Glomerular visceral epithelial cell (primary cell): ENCODE results near the gene MAP3K3.

Experiments used
- DNase-seq: peaks from one replicate; pipeline ENCODE4 v3.0.0-alpha.2; 2016; ENCODE audit errors: extremely low spot score

Gene MAP3K3

GRCh38 chr17:63652106-63652505, 29.9 kb downstream of the MAP3K3 start:
- no peak for DNase-seq

GRCh38 chr17:63653050-63653449, 30.8 kb downstream of the MAP3K3 start:
- DNase-seq = no peak

DNA sequence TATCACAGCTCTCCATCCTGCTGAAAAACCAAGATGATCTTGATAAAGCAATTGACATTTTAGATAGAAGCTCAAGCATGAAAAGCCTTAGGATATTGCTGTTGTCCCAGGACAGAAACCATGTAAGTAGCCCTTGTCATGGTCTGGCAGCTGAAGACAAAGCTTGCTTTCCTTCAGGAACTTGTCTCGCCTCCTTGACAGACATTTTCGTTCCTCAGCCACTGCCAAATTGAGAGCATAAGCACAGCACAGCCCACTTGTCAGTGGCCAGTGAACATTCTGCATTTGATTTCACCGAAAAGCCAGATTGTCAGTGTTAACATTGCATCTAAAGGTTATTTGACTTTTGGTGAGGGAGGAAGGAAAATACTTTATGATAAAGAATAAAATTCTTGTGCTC, 35.6 kb downstream of the MAP3K3 start:
- DNase-seq = no peak

- DNase-seq = no peak
Observed at GRCh38 chr17:63658366-63658765, 36.1 kb downstream of the MAP3K3 start.

DNA sequence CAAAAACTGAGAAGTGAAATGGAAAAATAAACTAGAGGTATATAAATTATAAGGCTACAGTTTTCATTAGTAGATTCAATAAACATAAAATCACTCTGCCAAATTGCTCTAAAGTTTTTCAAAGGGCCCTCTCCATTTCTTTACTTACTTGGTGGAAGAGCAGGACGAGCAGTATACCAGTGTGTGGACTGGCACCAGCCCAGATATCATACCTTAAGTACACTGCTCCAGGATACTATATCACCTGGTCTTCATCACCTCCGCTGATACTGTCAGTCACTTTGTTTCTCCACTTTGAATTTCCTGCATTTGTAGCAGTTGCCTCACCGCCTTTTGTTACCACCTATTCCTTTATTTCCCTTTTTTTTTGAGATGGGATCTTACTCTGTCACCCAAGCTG, 37.6 kb downstream of the MAP3K3 start:
- no peak for DNase-seq

GRCh38 chr17:63665527-63666214, 43.5 kb downstream of the MAP3K3 start:
- DNase-seq = no peak

DNA sequence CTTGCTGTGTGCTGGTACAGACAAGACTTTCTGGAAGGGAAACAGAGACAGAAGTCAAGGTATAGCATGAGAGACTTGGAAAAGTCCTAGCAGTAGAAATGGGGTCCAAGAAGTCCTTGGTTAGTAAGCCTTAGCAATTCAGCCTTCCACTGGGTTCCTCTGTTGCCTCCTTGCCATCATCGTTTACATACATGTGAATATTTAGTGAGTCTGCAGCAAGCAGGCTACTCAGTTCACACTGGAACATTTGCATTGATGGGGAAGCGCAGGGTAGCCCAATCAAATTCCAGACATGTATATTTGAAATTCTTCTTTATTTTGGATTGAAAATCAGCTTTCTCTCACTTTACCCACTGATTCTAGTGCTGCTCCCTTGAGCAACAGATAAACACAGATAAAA, 50.6 kb downstream of the MAP3K3 start:
- DNase-seq = no peak

DNA sequence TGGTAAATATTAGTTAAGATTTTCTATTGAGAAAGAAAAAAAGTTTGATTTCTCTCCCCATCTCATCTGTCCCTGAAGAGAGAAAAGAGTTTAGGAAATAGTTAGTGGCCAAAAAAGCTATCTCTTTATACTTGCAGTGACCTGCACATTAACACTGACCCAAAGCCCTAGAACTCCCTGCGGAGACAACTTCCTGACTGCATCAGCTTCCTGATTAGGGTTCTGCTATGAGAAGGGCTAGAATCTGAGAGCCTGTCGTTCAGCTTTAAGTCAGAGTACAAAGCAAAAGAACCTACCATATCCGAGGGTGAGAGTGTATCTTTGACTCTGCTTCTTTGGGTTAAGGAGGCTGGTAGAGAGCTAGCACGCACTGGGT, 53.0 kb downstream of the MAP3K3 start:
- DNase-seq = no peak

DNA sequence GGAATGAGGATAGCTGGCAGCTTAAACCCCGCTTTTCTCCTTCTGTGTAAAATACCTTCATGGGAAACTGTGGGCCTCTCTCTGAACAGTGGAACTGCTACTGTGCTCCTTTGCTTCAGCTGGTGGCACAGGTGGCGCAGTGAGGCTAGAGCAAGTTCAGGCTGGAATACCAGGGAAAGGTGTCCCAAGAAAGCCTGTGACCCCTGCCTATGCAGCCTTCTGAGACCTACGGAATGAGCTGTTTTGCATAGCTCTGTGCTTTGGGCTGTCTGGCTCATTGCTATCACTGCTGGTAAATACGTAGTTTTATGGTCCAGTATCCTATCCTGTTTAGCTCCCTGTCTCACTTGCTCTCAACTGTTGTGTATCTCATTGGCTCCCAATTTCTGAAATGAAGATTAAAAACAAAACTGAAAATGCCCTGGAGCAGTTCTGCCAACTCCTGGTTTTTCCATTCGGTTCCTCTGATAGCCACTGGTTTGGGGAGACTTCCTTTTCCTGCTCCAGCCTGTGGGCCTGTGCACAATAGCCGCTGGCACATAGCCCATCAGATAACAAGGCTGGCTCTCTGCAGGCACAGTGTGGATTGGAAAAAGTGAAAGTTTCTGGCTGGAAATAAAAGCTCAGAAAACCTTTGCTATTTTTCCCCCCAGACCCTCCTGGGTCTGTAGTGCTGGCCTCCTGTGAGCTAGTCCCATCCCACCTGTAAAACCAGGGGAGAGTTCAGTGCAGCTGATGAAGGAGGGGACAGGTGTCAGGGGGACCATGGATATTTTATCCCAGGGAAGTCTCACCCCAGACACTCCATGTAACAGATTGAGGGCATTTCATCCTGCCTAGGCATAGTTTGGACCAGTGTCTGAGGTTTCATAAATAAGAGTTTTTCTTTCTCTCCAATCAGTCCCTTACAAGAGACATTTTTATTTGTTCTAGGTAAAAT, 53.7 kb downstream of the MAP3K3 start:
- DNase-seq = peak; percentile 85

- no peak for DNase-seq
Observed at GRCh38 chr17:63676584-63676983, 54.4 kb downstream of the MAP3K3 start.

GRCh38 chr17:63679214-63679613, 57.0 kb downstream of the MAP3K3 start:
- DNase-seq = no peak

- DNase-seq = no peak
Observed at GRCh38 chr17:63680700-63681099, 58.5 kb downstream of the MAP3K3 start.

GRCh38 chr17:63681530-63681929, 59.3 kb downstream of the MAP3K3 start:
- DNase-seq = no peak

DNA sequence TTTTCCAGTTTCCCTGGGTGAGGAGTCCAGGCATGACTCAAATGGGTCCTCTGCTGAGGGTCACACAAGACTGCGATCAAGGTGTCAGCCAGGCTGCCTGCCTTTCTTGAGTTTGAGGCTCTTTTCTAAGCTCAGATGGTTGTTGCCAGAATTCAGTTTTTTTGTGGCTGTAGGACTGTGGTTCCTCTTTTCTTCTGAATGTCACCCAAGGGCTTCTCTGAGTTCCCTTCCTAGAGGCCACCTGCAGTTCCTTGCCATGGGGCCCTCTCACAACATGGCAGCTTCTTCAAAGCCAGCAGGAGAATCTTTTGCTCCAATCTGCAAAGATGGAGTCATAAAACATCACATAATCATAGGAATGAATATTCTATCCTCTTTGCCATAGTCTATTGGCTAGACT, 60.2 kb downstream of the MAP3K3 start:
- DNase-seq = no peak

- DNase-seq = no peak
Observed at GRCh38 chr17:63682981-63683380, 60.8 kb downstream of the MAP3K3 start.

DNA sequence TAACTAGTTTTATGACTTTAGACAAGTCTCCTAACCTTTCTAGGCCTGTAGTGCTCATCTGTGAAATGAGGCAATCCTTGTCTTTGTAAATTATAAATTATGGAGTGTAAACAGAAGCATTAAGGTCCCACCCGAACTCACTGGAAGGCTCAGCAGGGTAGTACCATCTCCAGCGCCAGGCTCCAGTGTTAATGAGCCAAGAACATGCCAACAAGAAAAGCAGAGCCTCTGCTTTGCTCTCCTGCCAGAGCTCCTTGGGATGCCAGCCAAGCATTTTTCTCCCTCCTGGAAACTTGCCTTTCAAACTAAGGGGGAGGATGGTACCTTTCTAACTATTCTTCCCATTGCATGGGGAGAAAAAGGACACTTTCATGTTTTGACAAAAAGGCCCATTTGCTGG, 62.8 kb downstream of the MAP3K3 start:
- no peak for DNase-seq

DNA sequence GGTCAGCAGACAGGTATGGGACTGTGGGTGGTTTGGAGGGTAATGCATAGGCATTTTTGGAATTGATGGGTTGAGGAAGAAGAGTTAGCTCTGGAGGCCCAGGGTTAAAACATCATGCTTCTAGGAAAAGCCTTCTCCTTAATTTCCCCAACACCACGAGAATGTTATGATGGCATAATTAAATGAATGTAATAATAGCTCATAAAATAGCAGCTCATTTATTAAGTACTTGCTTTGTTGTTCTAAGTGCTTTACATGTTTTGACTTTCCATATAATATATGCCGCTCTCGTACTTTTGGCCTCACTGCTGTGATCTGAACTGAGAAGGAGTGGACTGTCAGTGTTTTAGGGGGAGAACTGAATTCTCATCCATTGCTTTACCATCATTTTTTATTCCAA, 63.4 kb downstream of the MAP3K3 start:
- DNase-seq = no peak

GRCh38 chr17:63686138-63686685, 64.0 kb downstream of the MAP3K3 start:
- DNase-seq = no peak

DNA sequence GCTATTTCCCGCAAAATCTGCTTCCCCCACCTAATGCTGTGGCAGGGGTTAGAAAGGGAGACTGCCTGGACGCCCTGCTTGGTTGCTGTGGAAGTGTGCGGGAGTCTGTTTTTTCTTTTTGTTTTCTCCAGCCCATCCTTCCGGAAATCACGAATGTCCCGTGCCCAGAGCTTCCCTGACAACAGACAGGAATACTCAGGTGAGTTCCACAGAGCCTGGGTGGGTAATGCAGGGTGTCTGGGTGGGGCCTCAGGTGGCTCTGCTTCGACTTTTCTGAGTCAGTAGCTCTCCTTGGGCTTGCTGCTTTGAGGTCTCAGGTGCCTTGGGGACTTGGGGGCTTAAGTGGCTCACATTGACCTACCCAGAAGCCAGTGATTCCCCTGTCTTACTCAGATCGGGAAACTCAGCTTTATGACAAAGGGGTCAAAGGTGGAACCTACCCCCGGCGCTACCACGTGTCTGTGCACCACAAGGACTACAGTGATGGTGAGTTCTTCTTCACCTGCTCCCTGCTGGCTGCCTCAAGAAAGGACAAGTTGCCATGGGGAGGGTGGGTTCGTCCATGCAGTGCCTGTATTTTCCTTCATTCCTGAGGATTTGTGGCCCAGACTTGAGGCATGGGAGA, 66.3 kb downstream of the MAP3K3 start:
- DNase-seq = no peak

- DNase-seq = no peak
Observed at GRCh38 chr17:63689479-63689878, 67.3 kb downstream of the MAP3K3 start.

GRCh38 chr17:63692195-63692816, 70.1 kb downstream of the MAP3K3 start:
- DNase-seq = no peak
